Activated CD8-positive, alpha-beta memory T cell treated with anti-CD3 and anti-CD28 coated beads, Interleukin-2, amount 50 U/mL, for 4 hours (primary cell): ENCODE results near the gene ASIC4.

ENCODE experiments used
- DNase-seq: peaks from one replicate; pipeline ENCODE4 v3.0.0-alpha.2; 2020

ASIC4 gene

DNA sequence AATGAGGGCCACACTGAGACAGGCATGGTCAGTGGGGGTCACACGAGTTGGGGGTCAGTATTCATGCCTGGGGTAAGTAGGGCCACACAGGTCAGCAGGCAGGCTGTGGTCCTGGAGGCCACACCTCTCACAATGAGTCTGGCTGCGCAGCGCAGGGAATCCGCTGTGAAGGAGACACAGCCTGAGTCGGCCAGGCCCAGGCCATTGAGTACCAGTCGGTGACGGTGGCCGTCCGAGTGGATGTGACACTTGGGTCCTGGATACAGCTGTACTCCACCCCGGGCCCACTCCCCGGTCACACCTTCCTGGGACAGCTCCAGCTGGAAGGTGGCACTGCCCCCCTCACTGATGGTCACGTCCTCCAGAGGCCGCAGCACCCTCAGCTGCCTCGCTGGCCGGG is 40.1 kb downstream of the ASIC4 start:
- DNase-seq, result no peak

DNA sequence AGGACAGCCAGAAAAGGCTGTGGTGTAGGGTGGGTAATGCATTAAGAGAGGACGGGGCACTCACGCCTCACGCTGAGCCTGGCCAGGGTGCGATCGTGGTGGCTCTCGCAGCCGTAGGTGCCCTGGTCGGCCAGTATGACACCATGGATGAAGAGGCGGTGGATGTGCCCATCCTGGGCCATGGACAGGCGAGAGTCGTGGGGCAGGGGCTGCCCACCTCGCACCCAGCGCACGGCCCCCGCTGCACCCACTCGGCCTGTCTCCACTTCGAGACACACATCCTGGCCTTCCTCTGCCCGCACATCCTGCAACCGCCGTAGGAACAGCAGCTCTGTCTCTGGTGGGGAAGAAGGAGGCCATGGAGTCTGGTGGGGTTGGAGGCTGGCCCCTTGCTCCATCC is 41.7 kb downstream of the ASIC4 start:
- DNase-seq, result no peak

DNA sequence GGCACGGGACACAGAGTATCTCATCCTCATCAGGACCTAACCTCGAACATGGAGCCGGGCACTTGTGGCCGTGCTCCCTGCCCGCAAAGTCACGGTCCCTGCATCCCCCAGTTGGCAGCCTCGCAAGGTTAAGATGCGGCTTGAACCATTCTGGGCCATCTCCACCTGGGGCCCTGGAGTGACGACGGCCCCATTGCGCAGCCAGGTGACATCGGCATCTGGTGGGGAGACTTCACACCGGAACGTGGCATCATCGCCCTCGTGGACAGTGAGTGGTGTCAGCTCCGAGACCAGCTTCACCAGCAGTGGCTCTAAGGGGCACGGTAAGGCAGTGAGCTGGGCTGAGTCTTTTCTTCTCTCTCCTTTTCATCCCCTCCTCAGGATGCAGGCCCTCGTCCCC is 42.1 kb downstream of the ASIC4 start:
- no peak for DNase-seq

DNA sequence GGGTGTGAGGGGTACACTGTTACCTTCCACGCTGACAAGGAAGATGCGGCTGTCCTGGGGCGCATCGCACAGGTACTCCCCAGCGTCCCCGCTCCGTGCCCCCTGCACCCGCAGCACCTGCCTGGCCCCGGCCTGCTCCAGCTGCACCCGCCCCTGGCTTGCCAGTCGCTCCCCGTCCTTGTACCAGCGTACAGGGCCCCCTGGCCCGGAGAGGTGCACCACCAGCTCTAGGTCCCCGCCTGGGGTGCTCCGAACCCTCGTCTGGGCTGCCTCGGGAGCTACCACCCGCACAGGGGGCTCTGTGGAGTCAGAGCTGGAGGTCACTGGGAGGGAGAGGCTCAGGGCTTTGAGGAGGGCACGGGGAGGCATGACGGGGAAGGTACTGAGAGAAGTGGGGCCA is 43.0 kb downstream of the ASIC4 start:
- DNase-seq, result no peak

DNA sequence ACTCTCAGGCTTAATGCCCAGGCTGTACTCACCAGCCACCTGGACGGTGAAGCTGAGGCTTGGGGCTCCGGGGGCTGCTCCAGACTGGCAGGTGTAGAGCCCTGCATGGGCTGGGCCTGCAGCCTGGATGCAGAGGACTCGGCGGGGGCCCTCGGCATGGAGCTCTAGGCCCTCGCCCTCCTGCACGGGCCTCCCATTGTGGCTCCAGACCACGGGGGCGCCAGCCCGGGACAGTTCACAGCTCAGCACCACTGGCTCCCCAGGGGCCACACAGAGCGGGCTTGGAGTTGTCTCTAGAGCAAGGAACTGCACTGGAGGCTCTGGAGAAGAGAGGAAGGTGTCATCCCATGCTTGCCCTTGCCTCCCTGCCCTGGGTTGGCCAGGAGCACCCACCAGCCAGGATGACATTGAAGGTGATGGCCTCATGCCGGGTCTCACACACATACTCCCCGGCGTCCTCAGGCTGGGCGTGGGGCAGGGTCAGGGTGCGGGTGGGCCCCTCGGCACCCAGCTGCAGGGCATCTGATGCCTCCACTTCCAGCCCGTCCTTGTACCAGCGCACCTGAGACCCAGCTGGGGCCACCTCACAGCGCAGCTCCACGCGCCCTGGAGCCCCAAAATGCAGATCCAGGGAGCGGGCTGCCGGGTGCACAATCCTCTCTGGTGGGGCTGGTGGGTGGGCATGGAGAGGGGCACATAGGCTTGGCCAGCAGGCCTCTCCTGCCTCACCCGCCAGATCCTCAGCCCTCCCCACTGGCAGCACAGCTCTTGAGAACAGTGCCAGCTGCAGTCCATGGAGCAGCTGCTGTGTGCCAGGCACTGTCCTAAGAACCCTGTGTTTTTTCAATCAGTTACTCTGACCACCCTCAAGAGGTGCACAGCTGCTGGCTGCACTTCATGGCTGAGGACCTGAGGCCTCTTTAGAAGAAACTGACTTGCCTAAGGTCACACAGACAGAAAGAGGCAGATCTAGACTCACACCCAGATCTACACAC is 43.8 kb downstream of the ASIC4 start:
- no peak for DNase-seq

DNA sequence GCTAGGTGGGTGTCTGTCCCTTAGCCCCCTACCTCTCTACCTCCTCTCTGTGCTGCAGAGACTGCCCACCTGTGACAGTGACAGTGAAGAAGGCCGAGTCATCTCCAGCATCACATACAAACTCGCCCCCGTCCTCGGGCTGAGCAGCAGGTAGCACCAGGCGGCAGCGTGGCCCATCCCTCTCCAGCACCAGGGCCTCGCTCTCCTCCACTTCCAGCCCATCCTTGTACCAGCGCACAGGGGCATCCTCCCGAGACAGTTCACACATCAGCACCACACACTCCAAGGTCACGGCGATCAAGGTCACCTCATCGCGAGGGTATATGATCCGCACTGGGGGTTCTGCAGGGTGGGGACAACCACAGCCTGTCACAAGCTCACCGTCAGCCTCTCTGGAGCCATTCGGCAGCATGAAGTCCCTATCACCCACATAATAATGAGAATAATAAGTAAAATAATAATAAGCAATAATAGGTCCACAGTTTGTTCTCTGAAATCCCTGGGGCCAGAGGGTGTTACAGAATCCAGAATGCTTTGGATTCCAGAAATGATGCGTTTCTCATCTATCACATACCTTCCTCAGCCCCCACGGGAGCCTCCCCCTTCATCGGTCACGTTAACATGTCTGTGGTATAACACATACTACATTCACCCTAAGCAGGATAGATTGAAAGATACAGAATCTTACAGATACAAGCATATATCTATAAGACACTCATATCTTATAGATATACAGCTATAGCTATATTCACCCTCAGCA is 45.1 kb downstream of the ASIC4 start:
- no peak for DNase-seq

DNA sequence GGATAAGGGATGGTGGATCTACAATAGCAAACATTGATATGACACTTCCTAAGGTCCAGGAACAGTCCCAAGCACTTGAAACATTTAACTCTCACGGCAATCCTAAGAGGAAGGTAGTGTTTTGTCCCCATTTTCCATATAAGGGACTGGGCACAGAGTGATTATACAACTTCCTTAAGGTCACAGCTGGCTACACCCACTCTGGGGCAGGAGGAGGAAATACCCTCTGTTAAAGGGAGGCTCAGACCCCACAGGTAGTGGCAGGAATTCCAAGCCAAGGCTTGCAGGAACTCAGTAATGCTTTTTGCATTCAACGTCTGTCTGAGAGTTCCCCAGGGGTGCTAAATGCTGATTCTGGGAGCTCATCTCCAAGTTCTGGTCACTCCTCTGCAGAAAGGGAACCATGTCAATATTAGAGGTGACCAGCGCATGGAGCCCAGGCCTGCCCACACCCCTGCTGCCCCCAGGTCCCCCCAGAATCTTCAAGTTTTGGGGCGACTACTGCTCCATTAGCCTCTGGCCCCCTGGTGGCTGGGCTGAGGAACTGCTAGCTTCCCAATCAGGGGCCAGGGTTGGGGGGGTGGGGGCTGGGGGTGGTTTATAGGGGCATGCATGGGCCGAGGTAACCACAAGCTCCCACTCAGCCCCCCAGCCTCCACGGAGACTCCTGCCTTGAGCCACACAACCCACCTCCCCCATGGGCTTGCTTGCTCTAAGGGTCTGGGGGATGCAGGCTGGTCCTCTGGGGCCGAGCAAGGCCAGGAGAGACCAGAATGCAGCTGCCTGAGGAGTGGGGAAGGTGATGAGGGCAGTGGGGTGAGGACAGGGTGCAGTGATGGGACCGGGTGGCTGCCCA is 46.0 kb downstream of the ASIC4 start:
- DNase-seq, result no peak

DNA sequence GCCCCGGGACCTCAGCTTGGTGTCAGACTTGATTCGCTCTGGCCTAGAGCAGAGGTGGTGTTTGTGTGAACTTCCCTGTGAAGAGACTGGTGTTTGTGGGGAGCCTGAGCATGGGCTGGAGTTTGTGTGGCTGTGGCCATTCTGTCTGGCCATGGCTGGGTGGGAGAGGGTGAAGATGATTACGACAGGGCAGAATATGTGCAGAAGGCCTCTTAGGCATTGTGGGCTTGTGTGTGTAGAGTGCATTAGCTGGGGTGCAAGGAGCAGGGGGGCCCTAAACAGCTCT is 46.6 kb downstream of the ASIC4 start:
- no peak for DNase-seq

DNA sequence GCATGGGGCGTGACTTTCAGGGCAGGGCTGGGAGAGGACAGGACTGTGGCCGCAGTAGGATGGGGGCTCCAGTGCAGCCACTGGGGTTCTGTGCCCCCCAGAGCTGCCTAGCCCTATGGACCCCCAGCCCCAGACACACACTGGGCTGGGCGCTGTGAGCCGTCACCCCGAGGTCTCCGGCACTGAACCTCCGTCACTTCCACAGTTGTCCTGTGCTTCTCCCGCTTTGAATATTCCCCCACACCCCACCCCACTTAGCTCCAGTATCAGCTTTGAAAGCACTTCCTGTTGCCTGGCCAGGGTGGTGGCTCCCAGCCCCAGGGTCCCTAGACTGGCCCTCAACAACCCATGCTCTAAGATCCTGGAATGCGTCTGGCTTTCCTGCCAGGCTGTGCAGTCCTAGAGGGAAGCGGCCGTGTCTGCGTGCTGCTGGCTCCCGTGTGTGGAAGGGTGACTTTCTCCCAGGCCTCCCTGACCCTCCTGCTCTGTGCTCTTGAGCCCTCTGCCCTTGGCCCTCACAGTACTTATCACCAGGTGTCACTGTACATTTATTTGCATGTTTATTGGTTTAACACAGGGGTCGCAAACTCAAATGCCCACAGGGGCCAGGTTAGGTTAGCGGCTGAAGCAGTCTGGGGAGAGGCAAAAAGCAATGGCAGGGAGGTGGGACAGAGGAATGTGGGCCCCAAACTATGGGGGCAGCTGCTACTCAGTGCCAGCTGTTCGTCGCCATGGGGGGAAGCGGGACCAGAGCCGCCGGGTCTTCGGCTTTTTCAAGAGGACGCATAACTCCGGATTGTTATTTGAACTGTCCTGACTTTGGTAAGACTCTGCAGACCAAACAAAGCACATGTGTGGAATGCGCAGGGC is 47.1 kb downstream of the ASIC4 start:
- no peak for DNase-seq

DNA sequence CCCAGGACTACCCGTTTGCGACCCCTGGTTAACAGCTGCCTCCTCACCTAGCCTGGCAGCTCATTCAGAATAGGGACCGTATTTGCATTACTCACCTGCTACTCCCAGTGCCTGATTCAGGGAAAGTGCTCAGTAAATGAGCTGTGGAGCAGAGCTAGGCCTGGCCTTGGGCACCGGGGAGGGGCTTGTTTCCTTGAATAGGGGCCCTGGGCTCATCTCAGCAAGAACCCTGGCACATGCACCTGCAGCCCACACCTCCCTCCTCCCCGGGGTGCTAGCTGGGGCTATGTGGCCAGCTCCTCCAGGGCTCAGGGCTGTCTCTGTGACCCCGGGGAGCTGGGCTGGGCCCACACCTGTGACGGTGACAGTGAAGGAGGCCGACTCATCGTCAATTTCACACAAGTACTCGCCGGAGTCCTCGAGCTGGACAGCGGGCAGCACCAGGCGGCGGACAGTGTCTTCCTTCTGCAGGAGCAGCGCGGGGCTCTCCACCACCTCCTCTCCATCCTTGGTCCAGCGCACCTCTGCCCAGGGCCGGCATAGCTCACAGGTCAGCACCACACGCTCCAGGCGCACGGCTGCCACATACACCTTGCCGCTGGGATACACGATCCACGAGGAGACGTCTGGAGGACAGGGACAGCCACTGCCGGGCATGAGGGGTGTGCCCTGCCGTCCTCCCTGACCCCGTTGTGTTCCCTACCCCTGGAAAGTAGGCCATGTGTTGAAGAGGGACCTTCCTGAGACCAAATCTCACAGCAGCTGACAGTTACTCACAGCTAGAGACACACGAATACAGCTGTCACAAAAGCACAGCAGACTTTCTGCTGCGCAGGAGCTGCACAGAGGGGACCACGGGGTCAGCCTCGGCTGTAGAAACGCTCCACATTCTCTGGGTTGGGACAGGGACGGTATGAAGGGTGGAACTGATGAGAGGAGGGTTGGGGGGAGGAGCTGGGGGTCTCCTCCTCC is 48.1 kb downstream of the ASIC4 start:
- DNase-seq, result no peak

DNA sequence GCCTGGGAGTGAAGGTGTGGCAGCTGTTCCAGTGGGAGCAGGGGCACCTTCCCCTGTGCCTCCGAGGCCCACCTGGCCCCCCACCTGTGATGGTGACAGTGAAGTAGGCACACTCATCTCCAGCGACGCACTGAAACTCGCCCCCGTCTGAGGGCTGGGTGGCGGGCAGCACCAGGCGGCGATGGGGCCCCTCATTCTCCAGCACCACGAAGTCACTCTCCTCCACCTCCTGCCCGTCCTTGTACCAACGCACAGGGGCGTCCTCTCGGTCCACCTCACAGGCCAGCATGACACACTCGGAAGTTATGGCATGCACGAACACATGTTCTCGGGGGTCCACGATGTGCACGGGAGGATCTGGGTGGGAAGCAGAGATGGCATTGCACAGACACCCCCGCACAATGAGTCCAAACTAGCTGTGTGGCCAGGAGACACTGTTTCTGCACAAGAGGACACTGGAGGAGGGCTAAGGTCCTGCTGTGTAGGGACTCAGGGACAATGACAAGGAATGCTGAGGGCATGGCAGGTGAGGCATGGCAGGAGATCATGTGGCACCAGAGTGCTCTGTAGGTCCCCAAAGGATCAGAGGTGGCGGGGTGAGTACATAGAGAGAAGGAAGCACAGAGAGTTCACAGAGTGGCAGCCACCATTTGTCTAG is 49.1 kb downstream of the ASIC4 start:
- no peak for DNase-seq

DNA sequence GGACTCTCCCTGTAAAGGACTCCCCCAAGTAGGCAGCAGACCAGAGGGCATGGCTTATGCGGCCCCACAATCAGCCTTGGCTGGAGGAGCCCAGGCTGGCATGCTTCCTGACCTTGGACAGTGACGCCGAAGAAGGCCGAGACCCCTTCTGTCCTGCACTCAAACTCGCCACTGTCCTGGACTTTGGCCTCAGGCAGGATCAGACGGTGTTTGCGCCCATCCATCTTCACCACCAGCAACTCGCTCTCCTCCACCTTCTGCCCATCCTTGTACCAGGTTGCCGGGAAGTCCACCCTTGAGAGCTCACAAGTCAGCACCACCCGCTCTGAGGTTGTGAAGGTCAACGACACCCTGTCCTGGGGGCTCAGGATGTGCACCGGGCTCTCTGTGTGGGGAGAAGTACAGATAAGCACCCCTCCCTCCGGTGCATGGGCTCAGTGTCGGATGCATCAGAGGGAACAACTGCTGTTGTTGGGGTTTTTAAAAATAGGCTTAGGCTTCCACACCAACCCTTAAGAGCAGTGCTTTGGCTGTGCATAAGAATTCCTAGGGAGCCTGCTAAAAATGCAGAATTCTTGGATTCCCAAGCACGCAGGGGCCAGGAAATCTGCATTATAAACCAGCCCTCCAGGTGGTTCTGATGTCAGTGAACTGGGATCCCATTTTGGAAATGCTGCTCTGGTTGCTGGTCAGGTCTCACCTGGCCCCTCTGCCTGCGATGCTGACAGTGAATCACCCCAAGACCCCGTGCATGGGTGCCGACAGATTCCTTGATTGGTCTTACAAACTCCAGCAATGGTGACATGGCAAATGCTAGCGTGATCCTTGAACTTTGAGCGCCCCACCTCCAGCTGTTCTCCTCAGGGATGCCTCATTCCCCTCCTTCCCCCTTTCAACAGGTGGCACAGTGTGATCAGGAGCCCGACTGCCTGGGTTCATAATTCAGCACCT is 51.1 kb downstream of the ASIC4 start:
- DNase-seq, result no peak

DNA sequence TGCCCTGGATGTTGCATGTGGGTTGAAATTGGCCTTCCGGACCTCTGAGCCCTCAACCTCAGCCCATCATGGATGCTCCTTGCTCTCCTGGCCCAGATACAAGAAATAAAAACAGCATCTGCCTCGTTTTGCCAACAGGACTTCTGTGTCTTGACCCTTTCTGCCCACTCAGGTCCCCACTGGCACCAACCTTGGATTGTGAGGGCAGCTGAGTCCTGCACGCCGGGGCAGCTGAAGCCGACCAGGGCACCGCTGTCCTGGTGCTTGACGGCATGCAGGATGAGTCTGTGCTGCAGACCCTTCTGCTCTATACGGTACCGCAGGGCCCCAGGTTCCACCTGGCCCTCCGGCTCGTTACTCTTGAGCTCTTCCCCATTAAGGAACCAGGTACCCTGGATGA is 52.4 kb downstream of the ASIC4 start:
- no peak for DNase-seq

DNA sequence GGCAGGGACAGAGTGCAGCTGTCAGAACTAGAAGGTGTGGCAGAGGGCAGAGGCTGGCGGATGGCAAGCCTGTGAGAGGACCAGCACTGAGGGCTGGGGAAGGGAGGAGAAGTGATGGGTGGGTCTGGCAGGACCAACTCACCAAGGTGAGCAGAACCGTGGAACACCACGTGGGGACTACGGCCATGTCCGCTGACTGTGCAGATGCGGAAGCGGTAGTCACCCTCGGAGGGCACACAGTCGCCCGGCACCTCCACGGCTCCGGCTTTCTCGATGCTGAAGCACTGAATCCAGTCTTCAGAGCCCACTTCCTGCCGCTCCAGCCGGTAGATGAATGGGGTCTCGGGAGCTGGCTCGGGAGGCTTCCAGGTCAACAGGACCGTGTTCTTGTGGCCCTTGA is 52.8 kb downstream of the ASIC4 start:
- DNase-seq, result no peak

DNA sequence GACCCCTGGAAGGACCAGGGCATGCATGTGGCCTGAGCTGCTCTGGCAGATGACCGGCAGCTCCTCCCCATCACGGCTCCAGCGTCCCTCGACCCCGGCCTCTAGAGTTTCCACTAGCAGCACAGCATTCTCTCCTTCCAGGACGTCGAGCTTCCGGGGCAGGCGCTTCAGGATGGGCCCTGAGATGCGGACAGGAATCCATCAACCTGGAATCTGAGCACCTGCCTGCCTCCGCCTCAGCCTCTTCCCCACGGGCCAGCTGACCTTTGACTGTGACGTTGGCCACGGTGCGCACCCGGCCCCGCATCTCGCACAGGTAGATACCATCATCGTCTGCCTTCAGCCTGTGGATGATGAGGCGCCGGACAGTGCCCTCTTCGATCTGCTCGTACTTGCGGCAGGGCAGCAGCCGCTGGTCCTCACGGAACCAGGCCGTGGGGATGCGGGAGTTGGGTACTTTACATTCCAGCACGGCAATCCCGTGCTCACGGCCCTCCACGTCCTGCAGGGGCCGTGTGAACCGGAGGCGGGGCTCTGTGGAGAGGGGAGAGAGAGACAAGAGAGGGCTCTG is 53.6 kb downstream of the ASIC4 start:
- no peak for DNase-seq

DNA sequence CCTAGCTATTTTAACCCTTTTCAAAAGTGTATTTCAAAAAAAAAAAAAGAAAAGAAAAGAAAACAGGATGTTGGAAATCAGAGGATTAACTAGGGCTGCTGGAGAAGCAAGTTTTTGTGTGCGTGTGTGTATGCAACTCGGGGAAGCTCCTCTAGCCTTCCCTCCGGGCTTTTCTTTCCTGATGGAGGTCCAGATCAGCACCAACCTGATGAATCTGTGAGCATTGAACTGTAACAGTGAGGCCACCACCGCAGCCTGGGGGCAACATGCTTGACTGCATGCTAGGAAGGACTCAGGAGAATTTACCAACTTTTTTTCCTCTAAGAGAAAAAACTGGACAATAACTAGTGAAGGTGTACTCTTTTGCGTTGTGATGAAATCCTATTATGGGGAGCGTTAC is 54.8 kb downstream of the ASIC4 start:
- DNase-seq, result no peak

DNA sequence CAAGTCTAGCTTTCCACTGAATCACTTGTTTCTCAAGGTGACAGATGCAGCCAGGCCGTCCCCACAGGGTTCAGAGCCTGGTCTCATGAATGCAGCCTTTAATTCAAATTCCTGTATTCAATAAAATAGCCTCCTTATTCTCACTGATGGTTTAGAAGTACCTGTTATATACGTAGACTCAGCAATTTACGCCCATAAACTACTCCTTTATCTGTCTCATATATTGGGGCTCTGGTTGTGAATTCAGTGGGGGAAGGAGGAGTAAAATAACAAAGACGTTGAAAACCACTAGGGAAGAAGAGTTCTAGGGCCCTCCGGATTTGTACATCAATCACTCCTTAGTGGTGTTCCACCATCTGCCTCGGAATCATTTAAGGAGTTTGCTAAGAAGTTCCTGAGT is 55.4 kb downstream of the ASIC4 start:
- DNase-seq, result no peak

DNA sequence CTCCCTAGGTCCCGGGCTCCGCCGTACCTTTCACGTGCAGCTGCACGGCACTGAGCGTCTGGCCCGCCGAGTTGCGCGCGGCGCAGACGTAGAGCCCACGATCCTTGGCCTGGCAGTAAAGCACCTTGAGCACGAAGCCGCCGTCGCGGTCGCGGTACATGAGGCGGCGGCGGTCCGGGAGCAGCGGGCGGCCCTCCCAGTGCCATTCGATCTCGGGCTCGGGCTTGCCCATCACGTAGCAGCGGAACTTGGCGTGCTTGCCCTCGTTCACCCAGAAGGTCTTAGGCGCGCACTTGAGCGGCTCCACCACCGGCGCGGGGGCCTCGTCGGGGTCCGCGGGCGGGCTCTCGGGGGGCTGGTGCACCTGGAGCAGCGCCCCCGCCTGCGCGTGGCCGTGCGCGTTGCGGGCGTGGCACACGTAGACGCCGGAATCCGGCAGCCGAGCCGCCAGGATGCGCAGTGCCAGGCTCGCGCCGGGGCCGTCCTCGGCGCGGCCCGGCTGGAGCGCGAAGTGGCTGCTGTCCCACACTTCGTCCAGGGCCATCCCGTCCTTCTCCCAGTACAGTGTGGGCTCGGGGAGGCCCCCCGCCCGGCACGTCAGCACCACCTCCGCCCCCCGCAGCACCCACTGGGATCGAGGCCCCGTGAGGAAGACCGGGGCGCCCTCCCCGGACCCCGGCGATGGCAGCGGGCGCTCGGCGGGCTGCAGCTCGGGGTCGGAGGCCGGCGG is 56.1 kb downstream of the ASIC4 start:
- no peak for DNase-seq
